ENCODE measurements around the gene SBK1.
"Not testable (repeated sequence)": the region's sequence is repeated elsewhere in the genome, so short reads cannot be mapped to it uniquely, and the experiment has no call there.

The SBK1 gene

GRCh38 chr16:28291651-28292626, at the start of gene SBK1:
SBK1 (plus strand) TSS chr16:28292525; CDS start chr16:28317392, 24,867 bp downstream.
- Histone ChIP-seq H3K27ac (ENCODE audit: low read depth, low read length) (peak within 1 kb of the TSS; percentile 81), H3K9ac (ENCODE audit: low read depth, low read length) (peak within 1 kb of the TSS; percentile 86), H3K9me3 (ENCODE audit: control insufficient read depth, insufficient read depth, low read length) (no peaks in the 10 kb centered on the region), H3K27me3 (ENCODE audit: control insufficient read depth, insufficient read depth, low read length) (no peaks in the 10 kb centered on the region), H3K36me3 (ENCODE audit: control insufficient read depth, insufficient read depth, low read length) (peaks cover 23% of the 10 kb centered on the region), H3K4me1 (ENCODE audit: control insufficient read depth, insufficient read depth, low read length) (peaks cover 10% of the 10 kb centered on the region; the same call in 1 of the 2 replicates), H3K4me3 (ENCODE audit: low read depth, low read length) (peak within 1 kb of the TSS; percentile 98)

DNA sequence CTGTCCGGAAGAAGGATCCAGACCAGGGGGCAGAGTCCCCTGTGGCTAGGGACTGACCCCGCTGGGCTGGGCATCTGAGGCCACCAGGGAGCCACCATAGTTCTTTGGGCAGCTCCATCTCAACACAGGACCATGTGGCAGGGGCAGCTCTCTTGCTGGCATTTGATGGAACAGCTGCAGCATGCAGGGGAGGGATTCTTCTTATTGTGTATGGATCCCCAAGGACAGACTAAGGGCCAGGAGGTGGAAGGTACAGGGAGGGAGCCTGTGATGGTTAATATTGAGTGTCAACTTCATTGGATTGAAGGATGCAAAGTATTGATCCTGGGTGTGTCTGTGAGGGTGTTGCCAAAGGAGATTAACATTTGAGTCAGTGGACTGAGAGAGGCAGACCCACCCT, 42.8 kb upstream of the SBK1 start:
- H3K4me3 ChIP-seq (ENCODE audit: low read depth, low read length); H3K9ac ChIP-seq (ENCODE audit: low read depth, low read length); H3K27ac ChIP-seq (ENCODE audit: low read depth, low read length); H3K36me3 ChIP-seq (ENCODE audit: control insufficient read depth, insufficient read depth, low read length); H3K9me3 ChIP-seq (ENCODE audit: control insufficient read depth, insufficient read depth, low read length); H3K27me3 ChIP-seq (ENCODE audit: control insufficient read depth, insufficient read depth, low read length): not testable (repeated sequence)
- peaks cover 11% of the 10 kb centered on the region; the same call in 1 of the 2 replicates for H3K4me1 ChIP-seq (ENCODE audit: control insufficient read depth, insufficient read depth, low read length)

DNA sequence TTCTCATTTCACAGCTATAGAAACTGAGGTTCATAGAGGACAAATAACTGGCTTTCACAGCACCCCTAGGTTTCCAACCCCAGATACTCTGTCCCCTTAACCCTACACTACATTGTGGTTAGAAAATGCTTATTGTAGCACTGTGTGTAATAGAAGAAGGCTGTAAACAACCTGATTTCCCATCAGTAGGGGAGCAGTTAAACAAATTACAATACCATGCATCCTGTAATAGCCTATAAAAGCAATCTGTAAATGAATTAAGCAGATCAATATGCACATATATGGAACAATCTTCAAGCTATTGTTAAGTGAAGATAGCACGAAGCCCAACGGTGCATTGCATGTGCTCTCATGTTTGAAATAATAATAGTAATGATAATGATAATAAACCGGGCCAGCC, 41.3 kb upstream of the SBK1 start:
- H3K9me3 ChIP-seq (ENCODE audit: control insufficient read depth, insufficient read depth, low read length) = no peaks in the 10 kb centered on the region
- no peak overlapping the region for H3K9ac ChIP-seq (ENCODE audit: low read depth, low read length)
- no peak overlapping the region for H3K27ac ChIP-seq (ENCODE audit: low read depth, low read length)
- H3K27me3 ChIP-seq (ENCODE audit: control insufficient read depth, insufficient read depth, low read length) = no peaks in the 10 kb centered on the region
- peaks cover 11% of the 10 kb centered on the region for H3K4me1 ChIP-seq (ENCODE audit: control insufficient read depth, insufficient read depth, low read length)
- H3K36me3 ChIP-seq (ENCODE audit: control insufficient read depth, insufficient read depth, low read length) = no peaks in the 10 kb centered on the region
- H3K4me3 ChIP-seq (ENCODE audit: low read depth, low read length) = no peak overlapping the region

DNA sequence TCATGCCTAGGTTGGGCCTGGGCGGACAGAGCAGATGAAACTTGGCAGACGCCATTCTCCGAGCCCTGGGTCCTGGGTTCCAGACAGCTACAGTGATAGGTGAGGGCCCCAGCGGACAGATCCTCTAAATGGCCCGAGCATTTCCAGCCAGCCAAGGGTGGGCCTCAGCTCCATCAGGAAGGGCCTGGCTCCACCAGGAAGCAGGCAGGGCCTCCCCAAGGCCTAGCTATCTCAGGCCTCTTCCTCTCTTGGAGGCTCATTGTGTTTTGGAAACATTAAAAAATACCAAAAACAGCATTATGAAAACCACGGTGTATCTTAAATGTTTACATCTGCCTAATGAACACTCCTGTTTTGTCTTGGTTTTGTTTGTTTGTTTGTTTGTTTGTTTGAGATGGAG, 38.2 kb upstream of the SBK1 start:
- Histone ChIP-seq H3K27ac (ENCODE audit: low read depth, low read length) (no peak overlapping the region), H3K27me3 (ENCODE audit: control insufficient read depth, insufficient read depth, low read length) (no peaks in the 10 kb centered on the region), H3K4me3 (ENCODE audit: low read depth, low read length) (no peak overlapping the region), H3K4me1 (ENCODE audit: control insufficient read depth, insufficient read depth, low read length) (peaks cover 16% of the 10 kb centered on the region), H3K36me3 (ENCODE audit: control insufficient read depth, insufficient read depth, low read length) (no peaks in the 10 kb centered on the region), H3K9ac (ENCODE audit: low read depth, low read length) (no peak overlapping the region), H3K9me3 (ENCODE audit: control insufficient read depth, insufficient read depth, low read length) (no peaks in the 10 kb centered on the region)

GRCh38 chr16:28255838-28256237, 36.5 kb upstream of the SBK1 start:
- Histone ChIP-seq H3K9ac (ENCODE audit: low read depth, low read length) (no peak overlapping the region), H3K36me3 (ENCODE audit: control insufficient read depth, insufficient read depth, low read length) (no peaks in the 10 kb centered on the region), H3K27me3 (ENCODE audit: control insufficient read depth, insufficient read depth, low read length) (no peaks in the 10 kb centered on the region), H3K27ac (ENCODE audit: low read depth, low read length) (no peak overlapping the region), H3K4me1 (ENCODE audit: control insufficient read depth, insufficient read depth, low read length) (peaks cover 28% of the 10 kb centered on the region), H3K4me3 (ENCODE audit: low read depth, low read length) (no peak overlapping the region), H3K9me3 (ENCODE audit: control insufficient read depth, insufficient read depth, low read length) (no peaks in the 10 kb centered on the region)

GRCh38 chr16:28257256-28257655, 35.1 kb upstream of the SBK1 start:
- Histone ChIP-seq H3K4me3 (ENCODE audit: low read depth, low read length) (no peak overlapping the region), H3K36me3 (ENCODE audit: control insufficient read depth, insufficient read depth, low read length) (no peaks in the 10 kb centered on the region), H3K27me3 (ENCODE audit: control insufficient read depth, insufficient read depth, low read length) (no peaks in the 10 kb centered on the region), H3K27ac (ENCODE audit: low read depth, low read length) (no peak overlapping the region), H3K4me1 (ENCODE audit: control insufficient read depth, insufficient read depth, low read length) (peaks cover 24% of the 10 kb centered on the region), H3K9ac (ENCODE audit: low read depth, low read length) (no peak overlapping the region), H3K9me3 (ENCODE audit: control insufficient read depth, insufficient read depth, low read length) (no peaks in the 10 kb centered on the region)

DNA sequence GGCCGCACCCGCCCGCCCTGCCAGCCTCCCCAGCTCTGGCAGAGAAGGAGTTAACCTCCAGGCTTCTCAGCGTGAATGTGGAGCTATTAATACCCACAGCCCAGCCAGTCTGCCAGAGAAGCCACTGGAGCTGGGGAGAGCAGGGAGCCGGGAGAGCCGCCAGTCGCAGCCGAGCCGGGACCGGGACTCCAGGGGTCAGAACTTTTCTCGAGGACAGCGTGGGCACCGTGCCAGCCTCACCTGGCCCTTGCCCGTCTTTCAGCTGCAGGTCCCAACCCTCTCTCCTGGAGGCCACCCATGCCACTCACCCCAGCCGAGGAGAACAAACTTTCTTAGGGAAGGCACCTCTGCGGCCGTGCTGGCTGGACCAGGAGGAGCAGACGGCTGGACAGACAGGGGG, 33.8 kb upstream of the SBK1 start:
- H3K4me3 ChIP-seq (ENCODE audit: low read depth, low read length) = peak overlapping the region; percentile 37; the same call in 1 of the 2 replicates

GRCh38 chr16:28259091-28259780, 33.1 kb upstream of the SBK1 start:
- Histone ChIP-seq H3K9ac (ENCODE audit: low read depth, low read length) (no peak overlapping the region), H3K27me3 (ENCODE audit: control insufficient read depth, insufficient read depth, low read length) (no peaks in the 10 kb centered on the region), H3K36me3 (ENCODE audit: control insufficient read depth, insufficient read depth, low read length) (no peaks in the 10 kb centered on the region), H3K9me3 (ENCODE audit: control insufficient read depth, insufficient read depth, low read length) (no peaks in the 10 kb centered on the region), H3K4me1 (ENCODE audit: control insufficient read depth, insufficient read depth, low read length) (peaks cover 38% of the 10 kb centered on the region), H3K4me3 (ENCODE audit: low read depth, low read length) (peak overlapping the region; percentile 2; the same call in 1 of the 2 replicates), H3K27ac (ENCODE audit: low read depth, low read length) (no peak overlapping the region)

More for the DNA sequence above, 33.8 kb upstream of the SBK1 start:
- H3K27me3 ChIP-seq (ENCODE audit: control insufficient read depth, insufficient read depth, low read length) = no peaks in the 10 kb centered on the region
- no peak overlapping the region; the same call in 1 of the 2 replicates for H3K9ac ChIP-seq (ENCODE audit: low read depth, low read length)
- no peaks in the 10 kb centered on the region for H3K9me3 ChIP-seq (ENCODE audit: control insufficient read depth, insufficient read depth, low read length)
- peaks cover 37% of the 10 kb centered on the region for H3K4me1 ChIP-seq (ENCODE audit: control insufficient read depth, insufficient read depth, low read length)
- H3K36me3 ChIP-seq (ENCODE audit: control insufficient read depth, insufficient read depth, low read length) = no peaks in the 10 kb centered on the region
- no peak overlapping the region for H3K27ac ChIP-seq (ENCODE audit: low read depth, low read length)

DNA sequence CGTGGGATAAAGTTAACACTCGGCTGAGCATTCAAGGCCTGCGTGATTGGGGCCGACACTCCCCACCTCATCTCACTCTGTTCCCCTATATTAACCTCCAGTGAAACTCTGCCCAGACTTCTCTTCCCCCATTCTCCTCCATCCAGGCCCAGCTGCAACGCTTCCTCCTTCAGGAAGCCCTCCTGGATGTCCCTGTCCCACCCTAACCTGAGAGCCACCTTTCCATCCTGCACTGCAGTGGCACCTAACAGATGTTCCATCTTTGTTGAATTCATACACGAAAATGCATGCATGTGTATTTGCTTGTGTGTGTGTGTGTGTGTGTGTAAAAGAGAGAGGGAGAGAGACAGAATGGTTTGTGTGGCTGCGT, 32.6 kb upstream of the SBK1 start:
- H3K27me3 ChIP-seq (ENCODE audit: control insufficient read depth, insufficient read depth, low read length) = no peaks in the 10 kb centered on the region
- H3K9me3 ChIP-seq (ENCODE audit: control insufficient read depth, insufficient read depth, low read length) = no peaks in the 10 kb centered on the region
- H3K4me3 ChIP-seq (ENCODE audit: low read depth, low read length) = peak overlapping the region; percentile 2; the same call in 1 of the 2 replicates
- H3K27ac ChIP-seq (ENCODE audit: low read depth, low read length) = no peak overlapping the region
- peaks cover 38% of the 10 kb centered on the region for H3K4me1 ChIP-seq (ENCODE audit: control insufficient read depth, insufficient read depth, low read length)
- no peak overlapping the region for H3K9ac ChIP-seq (ENCODE audit: low read depth, low read length)
- H3K36me3 ChIP-seq (ENCODE audit: control insufficient read depth, insufficient read depth, low read length) = no peaks in the 10 kb centered on the region

DNA sequence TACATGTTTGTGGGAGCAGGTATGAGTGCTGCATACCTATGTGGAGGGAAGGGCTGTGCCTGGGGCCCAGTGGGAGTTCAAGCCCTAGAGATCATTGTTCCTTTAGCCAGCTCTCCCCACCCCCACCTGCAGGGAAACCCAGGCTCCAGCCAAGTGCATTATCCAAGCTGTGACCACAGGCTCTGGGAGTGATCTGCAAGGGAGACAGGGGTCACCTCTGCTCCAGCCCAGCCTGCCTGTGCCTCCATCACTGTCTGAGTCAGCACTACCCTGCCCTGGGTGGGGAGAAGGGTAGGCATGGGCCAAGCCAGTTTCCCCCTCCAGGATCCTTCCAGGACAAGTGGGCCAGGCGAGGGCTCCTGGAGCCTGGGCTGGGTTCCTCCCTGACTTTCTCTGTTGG, 32.1 kb upstream of the SBK1 start:
- H3K27me3 ChIP-seq (ENCODE audit: control insufficient read depth, insufficient read depth, low read length) = no peaks in the 10 kb centered on the region
- peak overlapping the region; percentile 2; the same call in 1 of the 2 replicates for H3K4me3 ChIP-seq (ENCODE audit: low read depth, low read length)
- no peak overlapping the region for H3K9ac ChIP-seq (ENCODE audit: low read depth, low read length)
- H3K36me3 ChIP-seq (ENCODE audit: control insufficient read depth, insufficient read depth, low read length) = no peaks in the 10 kb centered on the region
- no peaks in the 10 kb centered on the region for H3K9me3 ChIP-seq (ENCODE audit: control insufficient read depth, insufficient read depth, low read length)
- H3K4me1 ChIP-seq (ENCODE audit: control insufficient read depth, insufficient read depth, low read length) = peaks cover 38% of the 10 kb centered on the region
- H3K27ac ChIP-seq (ENCODE audit: low read depth, low read length) = no peak overlapping the region

DNA sequence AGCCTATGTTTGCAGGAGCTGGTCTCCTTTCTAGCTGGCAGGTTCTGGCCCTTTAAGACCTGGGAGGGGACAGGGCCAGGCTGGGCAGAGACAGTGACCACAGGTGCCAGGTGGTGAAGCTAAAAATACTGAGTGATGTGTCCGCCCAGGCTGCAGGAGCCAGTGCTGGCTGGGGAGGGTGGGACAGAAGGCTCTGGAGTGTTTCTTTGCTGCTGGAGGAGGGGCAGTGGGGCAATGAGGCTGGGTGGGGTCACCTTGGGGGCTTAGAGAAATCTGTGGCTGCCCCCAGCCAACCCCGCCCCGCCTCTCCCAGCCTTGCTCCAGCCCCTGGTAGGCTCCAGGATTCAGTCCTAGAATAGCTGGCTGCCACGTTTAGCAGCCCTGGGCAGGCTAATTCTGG, 30.4 kb upstream of the SBK1 start:
- peaks cover 38% of the 10 kb centered on the region for H3K4me1 ChIP-seq (ENCODE audit: control insufficient read depth, insufficient read depth, low read length)
- no peaks in the 10 kb centered on the region for H3K27me3 ChIP-seq (ENCODE audit: control insufficient read depth, insufficient read depth, low read length)
- H3K36me3 ChIP-seq (ENCODE audit: control insufficient read depth, insufficient read depth, low read length) = no peaks in the 10 kb centered on the region
- H3K4me3 ChIP-seq (ENCODE audit: low read depth, low read length) = no peak overlapping the region
- no peak overlapping the region for H3K27ac ChIP-seq (ENCODE audit: low read depth, low read length)
- H3K9me3 ChIP-seq (ENCODE audit: control insufficient read depth, insufficient read depth, low read length) = no peaks in the 10 kb centered on the region
- no peak overlapping the region for H3K9ac ChIP-seq (ENCODE audit: low read depth, low read length)
